GM23338 (cell line): Measurements from ENCODE around the gene PDHB. TPM values are rescaled to one million over a fixed set of nuclear protein-coding genes. Genes with fewer than 3 reads are reported as not detected.
"Not testable (repeated sequence)": the region's sequence is repeated elsewhere in the genome, so short reads cannot be mapped to it uniquely, and the experiment has no call there.

Source experiments
- ATAC-seq: fragments of 200-7000 bp; cut with Tn5 transposase; 3 replicates; pipeline ENCODE4 v1.9.1; 2020
- DNase-seq: peaks from one replicate; pipeline ENCODE4 v3.0.0-alpha.2; 2015; ENCODE audit warnings: low spot score
- H2AFZ ChIP-seq: fragments of 200-600 bp; sonication (generic); 2 replicates; pipeline ENCODE4 v1.8.0; 2016; ENCODE audit warnings: antibody characterized with exemption, mild to moderate bottlenecking, moderate library complexity
- H3F3A ChIP-seq: fragments of 200-600 bp; sonication (generic); replicated peaks from 2 replicates; pipeline ENCODE4 v1.8.0; 2017; ENCODE audit warnings: antibody characterized with exemption, mixed run types, low read depth
- H3K27ac ChIP-seq: fragments of 200-600 bp; sonication (generic); 2 replicates; pipeline ENCODE4 v1.6.1; 2016; ENCODE audit warnings: low read depth
- H3K27me3 ChIP-seq: fragments of 200-600 bp; sonication (generic); 2 replicates; pipeline ENCODE4 v1.8.0; 2016; ENCODE audit warnings: mild to moderate bottlenecking, mixed run types, moderate library complexity; ENCODE audit not compliant: insufficient read depth
- H3K36me3 ChIP-seq: fragments of 200-600 bp; sonication (generic); 2 replicates; pipeline ENCODE4 v1.8.0; 2016; ENCODE audit warnings: mild to moderate bottlenecking; ENCODE audit not compliant: insufficient read depth
- H3K4me1 ChIP-seq: fragments of 200-600 bp; sonication (generic); 2 replicates; pipeline ENCODE4 v1.8.0; 2016; ENCODE audit warnings: mild to moderate bottlenecking, moderate library complexity; ENCODE audit not compliant: insufficient read depth
- H3K4me2 ChIP-seq: fragments of 200-600 bp; sonication (generic); 2 replicates; pipeline ENCODE4 v1.7.1; 2017; ENCODE audit warnings: mixed run types
- H3K4me3 ChIP-seq: fragments of 200-600 bp; sonication (generic); 2 replicates; pipeline ENCODE4 v1.6.1; 2016; ENCODE audit warnings: mixed run types
- H3K79me2 ChIP-seq: fragments of 200-600 bp; sonication (generic); replicated peaks from 2 replicates; pipeline ENCODE4 v1.8.0; 2017; ENCODE audit warnings: mild to moderate bottlenecking; ENCODE audit not compliant: insufficient read depth
- H3K9me2 ChIP-seq: fragments of 200-600 bp; sonication (generic); 2 replicates; pipeline ENCODE4 v1.8.0; 2017; ENCODE audit not compliant: insufficient read depth
- H4K20me1 ChIP-seq: fragments of 200-600 bp; sonication (generic); replicated peaks from 2 replicates; pipeline ENCODE4 v1.8.0; 2017; ENCODE audit warnings: mild to moderate bottlenecking; ENCODE audit not compliant: insufficient read depth
- H3K27ac Mint-ChIP-seq: 2 replicates; pipeline ENCODE4 v1.8.0; 2020; ENCODE audit warnings: inconsistent platforms, mild to moderate bottlenecking, moderate library complexity, mixed read lengths
- H3K27me3 Mint-ChIP-seq: 3 replicates; pipeline ENCODE4 v1.8.0; 2022; ENCODE audit warnings: low read depth, mild to moderate bottlenecking, moderate library complexity, mixed read lengths, inconsistent platforms; ENCODE audit not compliant: insufficient read depth, poor library complexity
- H3K36me3 Mint-ChIP-seq: 3 replicates; pipeline ENCODE4 v1.8.0; 2021; ENCODE audit warnings: low read depth, mild to moderate bottlenecking, inconsistent platforms, moderate library complexity, mixed read lengths
- H3K4me1 Mint-ChIP-seq: 3 replicates; pipeline ENCODE4 v1.8.0; 2020; ENCODE audit warnings: mild to moderate bottlenecking, inconsistent platforms, mixed read lengths
- H3K4me3 Mint-ChIP-seq: 3 replicates; pipeline ENCODE4 v1.8.0; 2021; ENCODE audit warnings: moderate library complexity, mild to moderate bottlenecking, inconsistent platforms, mixed read lengths
- H3K9me3 Mint-ChIP-seq: 3 replicates; pipeline ENCODE4 v1.8.0; 2020; ENCODE audit warnings: moderate library complexity, mild to moderate bottlenecking, inconsistent platforms, mixed read lengths
- CREB1 ChIP-seq: fragments of 250-450 bp; sonication (Bioruptor Pico); IDR thresholded peaks from 2 replicates; pipeline ENCODE4 v1.5.0; 2020; ENCODE audit warnings: low read depth, mild to moderate bottlenecking, moderate library complexity
- ETS1 ChIP-seq: IDR thresholded peaks from 2 replicates; pipeline ENCODE4 v1.6.1; 2016; ENCODE audit warnings: antibody characterized with exemption
- NANOG ChIP-seq: IDR thresholded peaks from 2 replicates; pipeline ENCODE4 v1.6.1; 2016; ENCODE audit warnings: antibody characterized with exemption, borderline replicate concordance
- POLR2AphosphoS5 ChIP-seq: IDR thresholded peaks from 2 replicates; pipeline ENCODE4 v1.6.1; 2016; ENCODE audit warnings: antibody characterized with exemption, low read depth
- REST ChIP-seq: IDR thresholded peaks from one replicate; pipeline ENCODE4 v1.6.1; 2018; ENCODE audit warnings: antibody characterized with exemption; ENCODE audit not compliant: unreplicated experiment
- STAT1 ChIP-seq: IDR thresholded peaks from one replicate; pipeline ENCODE4 v1.6.1; 2016; ENCODE audit warnings: antibody characterized with exemption; ENCODE audit not compliant: unreplicated experiment
- polyA plus RNA-seq: library from polyadenylated mRNA; unstranded; fragments of >200 nt; fragmentation: Nextera tagmentation; extraction: Ambion mirVana; gene quantifications from 2 replicates; pipeline ENCODE4 v1.2.1, GENCODE V29; 2016
- total RNA-seq: library from RNA; depleted of rRNA; stranded (reverse); fragments of >200 nt; shearing (Covaris generic); gene quantifications from 2 replicates; pipeline ENCODE4 v1.2.3, GENCODE V29; 2014

PDHB gene
- total and polyA plus RNA-seq, 2 experiments from 2014 or later, result 172 to 222 TPM

- H3K27me3 Mint-ChIP-seq, H3K9me3 Mint-ChIP-seq, H3K4me3 ChIP-seq, H3K4me3 Mint-ChIP-seq, ATAC-seq, H3K36me3 Mint-ChIP-seq, H3K4me2 ChIP-seq, H3K79me2 ChIP-seq, H3K27ac Mint-ChIP-seq, H3F3A ChIP-seq, H3K36me3 ChIP-seq, H4K20me1 ChIP-seq, H3K27ac ChIP-seq, H3K9me2 ChIP-seq, DNase-seq, H3K27me3 ChIP-seq: not testable (repeated sequence)
- H3K4me1 Mint-ChIP-seq, result peaks cover 48% of the 10 kb centered on the region
- Histone ChIP-seq H2AFZ (peak overlapping the region; percentile 54; the same call in 1 of the 2 replicates), H3K4me1 (peaks cover 38% of the 10 kb centered on the region)
Observed at GRCh38 chr3:58440996-58441355, 7.3 kb upstream of the PDHB start.

- Mint-ChIP-seq H3K27ac (peak overlapping the region; percentile 95), H3K27me3 (peaks cover 15% of the 10 kb centered on the region), H3K4me1 (peaks cover 63% of the 10 kb centered on the region)
- H3K36me3 ChIP-seq, H2AFZ ChIP-seq, H4K20me1 ChIP-seq, H3K4me3 Mint-ChIP-seq, H3K9me3 Mint-ChIP-seq, H3F3A ChIP-seq, ATAC-seq, H3K27me3 ChIP-seq, H3K4me3 ChIP-seq, H3K9me2 ChIP-seq, H3K36me3 Mint-ChIP-seq, H3K4me2 ChIP-seq: not testable (repeated sequence)
- Histone ChIP-seq H3K79me2 (peaks cover 11% of the 10 kb centered on the region), H3K4me1 (peaks cover 50% of the 10 kb centered on the region), H3K27ac (peak overlapping the region; percentile 89)
- DNase-seq, result peak; percentile 35
Observed at GRCh38 chr3:58437276-58437675, 3.6 kb upstream of the PDHB start.

- Histone ChIP-seq H3K79me2 (peaks cover 29% of the 10 kb centered on the region), H2AFZ (no peak overlapping the region), H3K27me3 (no peaks in the 10 kb centered on the region), H3F3A (peaks cover 6% of the 10 kb centered on the region; the same call in 1 of the 2 replicates), H3K4me2 (peak overlapping the region; percentile 75; the same call in 1 of the 2 replicates), H3K27ac (peak overlapping the region; percentile 94), H3K36me3 (peaks cover 23% of the 10 kb centered on the region), H3K4me1 (peaks cover 36% of the 10 kb centered on the region), H3K9me2 (peaks cover 10% of the 10 kb centered on the region; the same call in 1 of the 2 replicates), H3K4me3 (no peak overlapping the region; the same call in 1 of the 2 replicates), H4K20me1 (peaks cover 3% of the 10 kb centered on the region; the same call in 1 of the 2 replicates)
- Mint-ChIP-seq H3K27ac (peak overlapping the region; percentile 94), H3K4me3 (peak overlapping the region; percentile 17; the same call in 2 of the 3 replicates), H3K9me3 (peaks cover 10% of the 10 kb centered on the region), H3K27me3 (peaks cover 12% of the 10 kb centered on the region), H3K36me3 (peaks cover 26% of the 10 kb centered on the region), H3K4me1 (peaks cover 42% of the 10 kb centered on the region)
- ATAC-seq, result peak; percentile 68
- DNase-seq, result peak; percentile 94
- no peak for TF ChIP-seq REST
- no peak for TF ChIP-seq STAT1
- TF ChIP-seq POLR2AphosphoS5, result peak; percentile 30
- peak; percentile 58; the same call in 1 of the 2 replicates for TF ChIP-seq NANOG
- TF ChIP-seq CREB1 (CRISPR knock-in tag), result 0 out of 2 replicates have a peak, but pooled peaks have one; percentile 18
- 0 out of 2 replicates have a peak, but pooled peaks have one; percentile 14 for TF ChIP-seq ETS1
Observed at GRCh38 chr3:58434990-58435389, 1.4 kb upstream of the PDHB start.
